ENCODE measurements around the gene GAREM1. TPM values are rescaled to one million over a fixed set of nuclear protein-coding genes. Genes with fewer than 3 reads are reported as not detected.
"Not testable (repeated sequence)": the region's sequence is repeated elsewhere in the genome, so short reads cannot be mapped to it uniquely, and the experiment has no call there.

Gene GAREM1
- total RNA-seq, 1 donor from 2014 or later, result 11.0 TPM

GRCh38 chr18:32298171-32298667 lies 172.5 kb downstream of the GAREM1 start:
- Mint-ChIP-seq H3K4me1 (ENCODE audit: low read depth) (no peaks in the 10 kb centered on the region), H3K9me3 (ENCODE audit: low read depth) (no peaks in the 10 kb centered on the region), H3K36me3 (ENCODE audit: insufficient read depth) (no peaks in the 10 kb centered on the region), H3K27me3 (no peaks in the 10 kb centered on the region), H3K27ac (no peak overlapping the region), H3K4me3 (ENCODE audit: low read depth) (no peak overlapping the region)
- no peak for DNase-seq (ENCODE audit: low spot score, unreplicated experiment)
- TF ChIP-seq CTCF (IDR thresholded peaks at IDR 0.05; ENCODE audit: unreplicated experiment), result no peak

- Mint-ChIP-seq H3K9me3 (ENCODE audit: low read depth) (no peaks in the 10 kb centered on the region), H3K27me3 (no peaks in the 10 kb centered on the region), H3K4me1 (ENCODE audit: low read depth) (no peaks in the 10 kb centered on the region), H3K27ac (no peak overlapping the region), H3K4me3 (ENCODE audit: low read depth) (no peak overlapping the region), H3K36me3 (ENCODE audit: insufficient read depth) (no peaks in the 10 kb centered on the region)
- no peak for TF ChIP-seq CTCF (IDR thresholded peaks at IDR 0.05; ENCODE audit: unreplicated experiment)
- DNase-seq (ENCODE audit: low spot score, unreplicated experiment), result no peak
Measured at GRCh38 chr18:32297579-32298170, 173.0 kb downstream of the GAREM1 start.

- Mint-ChIP-seq H3K27ac (no peak overlapping the region), H3K36me3 (ENCODE audit: insufficient read depth) (no peaks in the 10 kb centered on the region), H3K4me1 (ENCODE audit: low read depth) (no peaks in the 10 kb centered on the region), H3K4me3 (ENCODE audit: low read depth) (no peak overlapping the region), H3K27me3 (no peaks in the 10 kb centered on the region), H3K9me3 (ENCODE audit: low read depth) (no peaks in the 10 kb centered on the region)
- DNase-seq (ENCODE audit: low spot score, unreplicated experiment), result no peak
- TF ChIP-seq CTCF (IDR thresholded peaks at IDR 0.05; ENCODE audit: unreplicated experiment), result no peak
Measured at GRCh38 chr18:32296851-32297250, 173.8 kb downstream of the GAREM1 start.

- no peak for DNase-seq (ENCODE audit: low spot score, unreplicated experiment)
- Mint-ChIP-seq H3K27me3 (no peaks in the 10 kb centered on the region), H3K36me3 (ENCODE audit: insufficient read depth) (no peaks in the 10 kb centered on the region), H3K4me3 (ENCODE audit: low read depth) (no peak overlapping the region), H3K4me1 (ENCODE audit: low read depth) (no peaks in the 10 kb centered on the region), H3K9me3 (ENCODE audit: low read depth) (no peaks in the 10 kb centered on the region), H3K27ac (no peak overlapping the region)
- no peak for TF ChIP-seq CTCF (IDR thresholded peaks at IDR 0.05; ENCODE audit: unreplicated experiment)
Measured at GRCh38 chr18:32295604-32296003, 175.1 kb downstream of the GAREM1 start.

- DNase-seq (ENCODE audit: low spot score, unreplicated experiment), result no peak
- H3K27me3 Mint-ChIP-seq, result no peaks in the 10 kb centered on the region
- H3K36me3 Mint-ChIP-seq (ENCODE audit: insufficient read depth), result no peaks in the 10 kb centered on the region
- no peaks in the 10 kb centered on the region for H3K9me3 Mint-ChIP-seq (ENCODE audit: low read depth)
- H3K4me3 Mint-ChIP-seq (ENCODE audit: low read depth), result no peak overlapping the region
- TF ChIP-seq CTCF (IDR thresholded peaks at IDR 0.05; ENCODE audit: unreplicated experiment), result no peak
- H3K27ac Mint-ChIP-seq, result no peak overlapping the region
- no peaks in the 10 kb centered on the region for H3K4me1 Mint-ChIP-seq (ENCODE audit: low read depth)
Measured at GRCh38 chr18:32293107-32293506, 177.6 kb downstream of the GAREM1 start.

- not testable (repeated sequence) for H3K27me3 Mint-ChIP-seq; H3K4me1 Mint-ChIP-seq (ENCODE audit: low read depth); H3K9me3 Mint-ChIP-seq (ENCODE audit: low read depth); H3K36me3 Mint-ChIP-seq (ENCODE audit: insufficient read depth); H3K27ac Mint-ChIP-seq; H3K4me3 Mint-ChIP-seq (ENCODE audit: low read depth); DNase-seq (ENCODE audit: low spot score, unreplicated experiment)
Measured at GRCh38 chr18:32291623-32292022, 179.1 kb downstream of the GAREM1 start.

All from progenitor cell of endocrine pancreas (in vitro differentiated cells).